B cell (primary cell): Measurements from ENCODE around the gene MAP7D2. TPM values are rescaled to one million over a fixed set of nuclear protein-coding genes. Genes with fewer than 3 reads are reported as not detected.

Source experiments
- ATAC-seq: fragments of 200-7000 bp; cut with Tn5 transposase; one replicate; pipeline ENCODE4 v1.10.0; 2021; ENCODE audit warnings: low read depth, mild to moderate bottlenecking, moderate number of reproducible peaks, moderate library complexity
- CTCF ChIA-PET: fragments of 350-600 bp; sonication (Branson Sonifier 250); formaldehyde crosslinking; loops from one replicate; lab custom pipeline; 2021; ENCODE audit warnings: antibody characterized with exemption, inconsistent platforms; lab: Charles Lee
- POLR2A ChIA-PET: fragments of 350-600 bp; sonication (Branson Sonifier 250); formaldehyde crosslinking; loops from one replicate; lab custom pipeline; 2021; ENCODE audit warnings: antibody characterized with exemption; lab: Charles Lee
- DNase-seq: peaks from one replicate; pipeline ENCODE4 v3.0.0; 2013
- H2AFZ ChIP-seq: 2 replicates; pipeline ENCODE4 v1.6.1; 2012; ENCODE audit warnings: mild to moderate bottlenecking, low read depth, low read length; ENCODE audit not compliant: insufficient read depth, poor library complexity, severe bottlenecking
- H3K27ac ChIP-seq, 2 donors: 1 replicate in 1 of 2; 2 replicates in 1 of 2; pipeline ENCODE4 v1.5.1; 2012 to 2013; ENCODE audit warnings: low read length in 2 of 2, mild to moderate bottlenecking in 2 of 2, moderate library complexity in 1 of 2
- H3K27me3 ChIP-seq, 4 experiments: fragments of 200-600 bp in 1 of 4; sonication (generic) in 1 of 4; replicated peaks in 1 of 4; 1 replicate in 2 of 4; 2 replicates in 2 of 4; pipeline versions ENCODE4 v1.6.1 to v1.7.0; 2013 to 2016; ENCODE audit warnings: low read length in 3 of 4, mild to moderate bottlenecking in 2 of 4, mixed read lengths in 1 of 4, moderate library complexity in 1 of 4; ENCODE audit not compliant: insufficient read depth in 4 of 4, control insufficient read depth in 3 of 4; ENCODE audit errors: control extremely low read depth in 1 of 4
- H3K36me3 ChIP-seq, 2 experiments: replicated peaks in 1 of 2; 1 replicate in 1 of 2; 2 replicates in 1 of 2; pipeline versions ENCODE4 v1.6.1 to v1.7.1; 2013; ENCODE audit warnings: low read length in 1 of 2; ENCODE audit not compliant: insufficient read depth in 2 of 2, control insufficient read depth in 1 of 2; ENCODE audit errors: control extremely low read depth in 1 of 2, extremely low read depth in 1 of 2
- H3K4me1 ChIP-seq, 2 donors: fragments of 200-600 bp in 1 of 2; sonication (generic) in 1 of 2; 1 replicate in 1 of 2; 2 replicates in 1 of 2; pipeline versions ENCODE4 v1.5.1 to v1.6.1; 2013 to 2017; ENCODE audit warnings: low read length in 2 of 2; ENCODE audit not compliant: control insufficient read depth in 2 of 2, insufficient read depth in 2 of 2
- H3K4me2 ChIP-seq: replicated peaks from 2 replicates; pipeline ENCODE3; 2012; ENCODE audit warnings: mild to moderate bottlenecking, low read depth, low read length; ENCODE audit not compliant: poor library complexity, severe bottlenecking
- H3K4me3 ChIP-seq, 5 experiments: fragments of 200-600 bp in 1 of 5; sonication (generic) in 1 of 5; 1 replicate in 3 of 5; 2 replicates in 2 of 5; pipeline versions ENCODE4 v1.5.1 to v1.7.0; 2011 to 2016; ENCODE audit warnings: low read length in 4 of 5, mild to moderate bottlenecking in 4 of 5, low read depth in 2 of 5, control low read depth in 1 of 5, moderate library complexity in 1 of 5; ENCODE audit not compliant: insufficient read depth in 1 of 5; ENCODE audit errors: control extremely low read depth in 1 of 5, extremely low read depth in 1 of 5
- H3K79me2 ChIP-seq: fragments of 200-600 bp; sonication (generic); one replicate; pipeline ENCODE4 v1.6.0; 2016; ENCODE audit warnings: low read length; ENCODE audit not compliant: control insufficient read depth, insufficient read depth
- H3K9ac ChIP-seq: fragments of 200-600 bp; sonication (generic); 2 replicates; pipeline ENCODE4 v1.6.1; 2017; ENCODE audit warnings: mild to moderate bottlenecking, low read length, moderate library complexity
- H3K9me3 ChIP-seq, 3 donors: one replicate each; pipeline versions ENCODE4 v1.6.1 to v1.7.1; 2013; ENCODE audit warnings: low read length in 2 of 3; ENCODE audit not compliant: control insufficient read depth in 2 of 3, insufficient read depth in 1 of 3; ENCODE audit errors: control extremely low read depth in 1 of 3
- H4K20me1 ChIP-seq: 2 replicates; pipeline ENCODE4 v1.6.0; 2012; ENCODE audit warnings: mild to moderate bottlenecking, low read length; ENCODE audit not compliant: insufficient read depth, control insufficient read depth, poor library complexity, severe bottlenecking
- H3K27ac Mint-ChIP-seq: one replicate; pipeline ENCODE4 v1.8.0; 2021; ENCODE audit warnings: mixed read lengths
- H3K27me3 Mint-ChIP-seq: one replicate; pipeline ENCODE4 v1.8.0; 2021; ENCODE audit warnings: mixed read lengths
- H3K4me1 Mint-ChIP-seq: one replicate; pipeline ENCODE4 v1.8.0; 2021; ENCODE audit warnings: mixed read lengths
- H3K4me3 Mint-ChIP-seq: one replicate; pipeline ENCODE4 v1.8.0; 2021; ENCODE audit warnings: mixed read lengths
- H3K9me3 Mint-ChIP-seq: one replicate; pipeline ENCODE4 v1.8.0; 2022; ENCODE audit warnings: mixed read lengths; ENCODE audit not compliant: insufficient read depth
- EZH2 ChIP-seq: IDR thresholded peaks from 2 replicates; pipeline ENCODE4 v1.6.1; 2012; ENCODE audit warnings: borderline replicate concordance, low read depth, mild to moderate bottlenecking, moderate library complexity, low read length; ENCODE audit not compliant: insufficient read depth, poor library complexity, severe bottlenecking
- WGBS: methylation state at CpG from one replicate; pipeline ENCODE4 v1.1.5; 2013; ENCODE audit warnings: missing lambda C conversion rate; ENCODE audit not compliant: insufficient coverage; 5-methylcytosine and 5-hydroxymethylcytosine counted together
- intact Hi-C: fragments of 100-400 bp; cut with micrococcal nuclease; formaldehyde crosslinking; loops from one replicate; pipeline ENCODE4 v1.10.0; 2022
- polyA plus RNA-seq: library from polyadenylated mRNA; depleted of rRNA; stranded (reverse); fragments of >200 nt; gene quantifications from 2 replicates; pipeline ENCODE4 v1.2.3, GENCODE V29; 2012
- total RNA-seq, 2 donors: library from RNA; stranded (reverse); fragments of 120-200 nt in 1 of 2; gene quantifications; 1 replicate in 1 of 2; 2 replicates in 1 of 2; pipeline versions ENCODE4 v1.2.3 to v1.2.4, GENCODE V29; 2013 to 2022
- TF ChIP-seq, protein P1 (sequence below): fragments of 200-600 bp; IDR thresholded peaks from one replicate; pipeline ENCODE4 v1.8.0; 2022; ENCODE audit warnings: antibody characterized with exemption, mild to moderate bottlenecking

Gene MAP7D2
- total and polyA plus RNA-seq, 2 donors (not counting 1 experiment from before 2014, with no cell fraction given), result 0.54 TPM; not detected in 1

DNA sequence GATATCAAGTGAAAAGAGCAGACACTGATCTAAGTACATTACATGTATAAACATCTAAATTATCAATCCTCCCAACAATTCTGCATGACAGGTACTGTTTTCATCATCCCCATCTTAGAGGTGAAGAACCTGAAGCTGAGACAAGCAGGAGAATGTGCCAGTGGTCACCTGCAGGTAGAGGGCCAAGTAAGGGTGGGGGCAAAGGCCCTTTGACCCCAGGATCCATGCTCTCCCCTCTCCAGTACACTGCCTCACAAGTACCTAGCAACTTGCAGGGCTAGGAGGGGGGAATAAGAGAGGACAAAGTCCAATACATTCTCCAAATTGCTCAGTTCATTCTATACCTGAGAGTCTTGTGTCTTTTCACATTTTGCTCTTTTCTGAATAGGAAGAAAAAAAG, 8.3 kb upstream of the MAP7D2 start:
- Mint-ChIP-seq H3K9me3 (no peaks in the 10 kb centered on the region), H3K27ac (no peak overlapping the region), H3K27me3 (no peaks in the 10 kb centered on the region), H3K4me1 (no peaks in the 10 kb centered on the region), H3K4me3 (no peak overlapping the region)
- H3K79me2 ChIP-seq, result no peaks in the 10 kb centered on the region
- no peaks in the 10 kb centered on the region for H4K20me1 ChIP-seq
- no peaks in the 10 kb centered on the region for H3K9me3 ChIP-seq
- no peak overlapping the region for H3K9ac ChIP-seq
- ChIA-PET CTCF (no interaction called here), POLR2A (no interaction called here)
- ATAC-seq (no peak), DNase-seq (no peak)
- H3K27me3 ChIP-seq, result no peaks in the 10 kb centered on the region
- H3K4me1 ChIP-seq, result no peaks in the 10 kb centered on the region
- TF ChIP-seq EZH2, result no peak
- TF ChIP-seq, protein P1, sequence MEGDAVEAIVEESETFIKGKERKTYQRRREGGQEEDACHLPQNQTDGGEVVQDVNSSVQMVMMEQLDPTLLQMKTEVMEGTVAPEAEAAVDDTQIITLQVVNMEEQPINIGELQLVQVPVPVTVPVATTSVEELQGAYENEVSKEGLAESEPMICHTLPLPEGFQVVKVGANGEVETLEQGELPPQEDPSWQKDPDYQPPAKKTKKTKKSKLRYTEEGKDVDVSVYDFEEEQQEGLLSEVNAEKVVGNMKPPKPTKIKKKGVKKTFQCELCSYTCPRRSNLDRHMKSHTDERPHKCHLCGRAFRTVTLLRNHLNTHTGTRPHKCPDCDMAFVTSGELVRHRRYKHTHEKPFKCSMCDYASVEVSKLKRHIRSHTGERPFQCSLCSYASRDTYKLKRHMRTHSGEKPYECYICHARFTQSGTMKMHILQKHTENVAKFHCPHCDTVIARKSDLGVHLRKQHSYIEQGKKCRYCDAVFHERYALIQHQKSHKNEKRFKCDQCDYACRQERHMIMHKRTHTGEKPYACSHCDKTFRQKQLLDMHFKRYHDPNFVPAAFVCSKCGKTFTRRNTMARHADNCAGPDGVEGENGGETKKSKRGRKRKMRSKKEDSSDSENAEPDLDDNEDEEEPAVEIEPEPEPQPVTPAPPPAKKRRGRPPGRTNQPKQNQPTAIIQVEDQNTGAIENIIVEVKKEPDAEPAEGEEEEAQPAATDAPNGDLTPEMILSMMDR, result no peak
- no peak overlapping the region for H3K4me3 ChIP-seq
- no peak overlapping the region for H2AFZ ChIP-seq
- peaks cover 0 to 7% of the 10 kb centered on the region in 2 experiments for H3K36me3 ChIP-seq
- no peak overlapping the region for H3K27ac ChIP-seq
- H3K4me2 ChIP-seq, result no peak overlapping the region
- intact Hi-C loops, result loop anchor here (2.0 kb wide), 1 partner anchor 220 kb away; no protein-coding TSS in a partner anchor

DNA sequence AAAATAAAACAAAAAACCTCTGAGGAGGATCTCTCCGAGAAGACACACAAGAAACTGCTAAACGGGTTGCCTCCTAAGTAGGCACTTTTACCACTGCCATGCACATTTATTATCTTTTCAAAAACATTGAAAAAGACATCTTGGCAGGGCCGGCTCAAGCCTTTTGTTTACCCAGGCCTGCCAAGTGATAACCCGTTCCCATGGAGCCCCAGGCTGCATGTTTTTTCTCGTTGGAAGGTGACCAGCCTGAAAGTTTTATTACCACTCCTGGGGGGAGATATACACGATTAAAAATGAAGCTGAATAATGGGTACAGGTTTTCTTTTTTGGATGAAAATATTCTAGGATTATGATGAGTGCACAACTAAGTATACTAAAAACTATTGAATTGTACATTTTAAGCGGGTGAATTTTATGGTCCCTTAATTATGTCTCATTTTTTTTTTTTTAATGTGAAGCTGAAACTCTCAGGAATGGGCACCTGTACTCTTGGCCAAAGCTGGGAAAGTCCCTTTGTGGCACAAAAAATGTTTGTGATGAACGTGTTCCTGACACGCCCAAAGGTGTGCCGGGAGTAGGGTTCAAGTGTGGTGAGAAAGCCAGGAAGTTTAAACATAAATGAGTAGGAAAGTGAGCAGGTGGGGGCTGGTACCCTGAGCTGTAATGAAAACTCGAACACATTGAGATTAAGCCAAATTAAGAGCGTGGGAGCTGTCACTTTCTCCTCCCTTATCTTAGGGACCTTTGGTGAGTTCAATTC, 1.5 kb upstream of the MAP7D2 start:
- Histone ChIP-seq H3K9me3 (peaks cover 0 to 3% (median 0%) of the 10 kb centered on the region in 3 donors), H3K4me3 (no peak overlapping the region), H3K79me2 (no peaks in the 10 kb centered on the region), H3K4me2 (no peak overlapping the region), H3K4me1 (peaks cover 0 to 6% of the 10 kb centered on the region in 2 donors), H4K20me1 (no peaks in the 10 kb centered on the region), H2AFZ (no peak overlapping the region), H3K27me3 (peaks cover 0 to 12% (median 4%) of the 10 kb centered on the region in 4 experiments), H3K9ac (no peak overlapping the region), H3K27ac (no peak overlapping the region), H3K36me3 (no peaks in the 10 kb centered on the region)
- CTCF ChIA-PET, result interaction anchor here (1.5 kb wide), 1 partner anchor 10 kb away, joined by 4 read pairs; no protein-coding TSS in a partner anchor
- Mint-ChIP-seq H3K9me3 (no peaks in the 10 kb centered on the region), H3K4me1 (no peaks in the 10 kb centered on the region), H3K27me3 (peaks cover 16% of the 10 kb centered on the region), H3K27ac (no peak overlapping the region), H3K4me3 (no peak overlapping the region)
- POLR2A ChIA-PET, result no interaction called here
- intact Hi-C loops, result no loop called here
- TF ChIP-seq EZH2, result no peak
- TF ChIP-seq, protein P1, result no peak
- no peak for ATAC-seq
- DNase-seq, result no peak
- WGBS, result 80% methylated on average over 1 of the region's 12 CpGs
